Activated naive CD4-positive, alpha-beta T cell treated with anti-CD3 and anti-CD28 coated beads, Interleukin-2, amount 10 ng/mL, durations not matched to agents 7 days and 5 days (primary cell): Measurements from ENCODE around the gene GAGE12J.
"Not testable (repeated sequence)": the region's sequence is repeated elsewhere in the genome, so short reads cannot be mapped to it uniquely, and the experiment has no call there.

Source experiments
- CTCF ChIA-PET: fragments of 350-600 bp; sonication (Branson Sonifier 250); formaldehyde crosslinking; loops from one replicate; lab custom pipeline; 2021; ENCODE audit warnings: antibody characterized with exemption; lab: Charles Lee
- DNase-seq: peaks from one replicate; pipeline ENCODE4 v3.0.0-alpha.2; 2020
- H3K27ac Mint-ChIP-seq: one replicate; pipeline ENCODE4 v1.8.0; 2021; ENCODE audit warnings: mild to moderate bottlenecking, moderate library complexity, mixed read lengths
- H3K27me3 Mint-ChIP-seq: one replicate; pipeline ENCODE4 v1.8.0; 2021; ENCODE audit warnings: mild to moderate bottlenecking, mixed read lengths
- H3K36me3 Mint-ChIP-seq: one replicate; pipeline ENCODE4 v1.8.0; 2021; ENCODE audit warnings: mixed read lengths
- H3K4me1 Mint-ChIP-seq: one replicate; pipeline ENCODE4 v1.8.0; 2021; ENCODE audit warnings: mixed read lengths
- H3K4me3 Mint-ChIP-seq: one replicate; pipeline ENCODE4 v1.8.0; 2021; ENCODE audit warnings: mild to moderate bottlenecking, moderate library complexity, mixed read lengths
- H3K9me3 Mint-ChIP-seq: one replicate; pipeline ENCODE4 v1.8.0; 2021; ENCODE audit warnings: mixed read lengths

The GAGE12J gene

GRCh38 chrX:49292400-49293362 is 29.2 kb upstream of the GAGE12J start:
- Mint-ChIP-seq H3K4me1 (peaks cover 24% of the 10 kb centered on the region), H3K27me3 (no peaks in the 10 kb centered on the region), H3K36me3 (peaks cover 3% of the 10 kb centered on the region), H3K27ac (no peak overlapping the region), H3K4me3 (no peak overlapping the region), H3K9me3 (no peaks in the 10 kb centered on the region)
- CTCF ChIA-PET, result interaction anchor here (1.2 to 1.5 kb wide), 2 partner anchors 19 to 462 kb away, joined by 5 to 6 read pairs; no protein-coding TSS in a partner anchor
- DNase-seq, result no peak

DNA sequence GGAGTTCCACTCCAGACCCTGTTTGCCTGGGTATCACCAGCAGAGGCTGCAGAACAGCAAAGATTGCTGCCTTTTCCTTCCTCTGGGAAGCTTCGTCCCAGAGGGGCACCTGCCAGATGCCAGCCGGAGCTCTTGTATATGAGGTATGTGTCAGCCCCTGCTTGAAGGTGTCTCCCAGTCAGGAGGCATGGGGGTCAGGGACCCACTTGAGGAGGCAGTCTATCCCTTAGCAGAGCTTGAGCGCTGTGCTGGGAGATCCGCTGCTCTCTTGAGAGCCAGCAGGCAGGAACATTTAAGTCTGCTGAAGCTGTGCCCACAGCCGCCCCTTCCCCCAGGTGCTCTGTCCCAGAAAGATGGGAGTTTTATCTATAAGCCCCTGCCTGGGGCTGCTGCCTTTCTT is 22.5 kb upstream of the GAGE12J start:
- H3K9me3 Mint-ChIP-seq, CTCF ChIA-PET, H3K4me1 Mint-ChIP-seq, H3K27ac Mint-ChIP-seq, H3K4me3 Mint-ChIP-seq, DNase-seq, H3K36me3 Mint-ChIP-seq, H3K27me3 Mint-ChIP-seq: not testable (repeated sequence)

DNA sequence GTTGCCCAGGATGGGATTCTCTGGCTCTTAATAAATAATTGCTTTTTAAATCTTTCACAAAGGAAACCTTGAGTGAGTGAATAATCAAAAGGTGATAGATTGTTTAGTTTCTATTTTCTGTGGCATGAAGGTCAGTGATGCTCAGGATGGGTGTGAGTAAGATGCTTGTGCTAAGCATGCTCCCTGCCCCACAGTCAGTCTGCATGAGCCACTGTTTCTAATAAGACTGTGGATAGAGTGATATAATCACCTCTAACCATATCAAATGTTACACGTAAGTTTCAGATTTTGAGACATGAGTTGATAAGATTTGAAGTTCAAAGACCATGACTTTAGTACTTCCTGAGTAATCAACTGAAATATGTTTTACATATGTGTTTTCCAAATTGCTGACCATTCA is 21.1 kb upstream of the GAGE12J start:
- DNase-seq, result no peak
- Mint-ChIP-seq H3K36me3 (no peaks in the 10 kb centered on the region), H3K4me1 (no peaks in the 10 kb centered on the region), H3K27me3 (peaks cover 10% of the 10 kb centered on the region), H3K27ac (no peak overlapping the region), H3K4me3 (no peak overlapping the region), H3K9me3 (no peaks in the 10 kb centered on the region)
- CTCF ChIA-PET, result no interaction called here

- no peak within 1 kb of the TSS for H3K27ac Mint-ChIP-seq
Observed at GRCh38 chrX:49303346-49303745, 18.5 kb upstream of the GAGE12J start, which contains the start of gene GAGE10. Gene GAGE10 (plus strand): TSS chrX:49303646. CDS start chrX:49304860, 1,214 bp downstream.

DNA sequence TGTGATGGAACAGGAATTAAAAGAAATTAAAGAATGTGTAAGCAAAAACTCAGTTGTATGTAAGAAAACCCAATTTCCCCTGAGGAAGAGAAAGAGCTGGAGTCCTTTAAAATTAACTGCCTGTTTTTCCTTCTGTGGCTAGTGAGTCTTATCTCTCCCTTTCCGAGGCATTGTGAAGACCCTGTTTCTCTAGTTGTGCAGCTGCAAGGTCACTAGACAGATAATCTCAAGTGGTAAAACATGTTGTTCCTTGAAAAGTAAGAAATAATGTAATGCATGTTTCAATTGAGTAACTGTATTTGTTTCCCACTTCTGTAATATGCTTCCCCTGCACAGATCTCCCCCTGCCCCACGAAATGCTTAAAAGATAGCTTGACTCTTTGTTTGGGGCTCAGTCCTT is 14.1 kb upstream of the GAGE12J start:
- not testable (repeated sequence) for H3K27me3 Mint-ChIP-seq

More at GRCh38 chrX:49303346-49303745, 18.5 kb upstream of the GAGE12J start, which contains the start of gene GAGE10:
- H3K4me3 Mint-ChIP-seq, result no peak within 1 kb of the TSS
- H3K4me1 Mint-ChIP-seq, result peaks cover 7% of the 10 kb centered on the region
- DNase-seq, result no peak
- peaks cover 13% of the 10 kb centered on the region for H3K27me3 Mint-ChIP-seq
- H3K9me3 Mint-ChIP-seq, result no peaks in the 10 kb centered on the region
- CTCF ChIA-PET, result no interaction called here
- H3K36me3 Mint-ChIP-seq, result no peaks in the 10 kb centered on the region

GRCh38 chrX:49308604-49309269 is 13.1 kb upstream of the GAGE12J start:
- CTCF ChIA-PET, result interaction anchor here (1.4 to 2.5 kb wide), 2 partner anchors 17 to 116 kb away, joined by 4 to 6 read pairs; no protein-coding TSS in a partner anchor
- H3K4me3 Mint-ChIP-seq, result peak overlapping the region; percentile 64
- peak overlapping the region; percentile 95 for H3K27ac Mint-ChIP-seq
- no peaks in the 10 kb centered on the region for H3K36me3 Mint-ChIP-seq
- peaks cover 27% of the 10 kb centered on the region for H3K4me1 Mint-ChIP-seq
- no peaks in the 10 kb centered on the region for H3K9me3 Mint-ChIP-seq
- peak; percentile 59 for DNase-seq
- H3K27me3 Mint-ChIP-seq, result peaks cover 7% of the 10 kb centered on the region

More for the DNA sequence above, 14.1 kb upstream of the GAGE12J start:
- H3K4me3 Mint-ChIP-seq, H3K36me3 Mint-ChIP-seq, H3K9me3 Mint-ChIP-seq, DNase-seq: not testable (repeated sequence)
- Mint-ChIP-seq H3K27ac (peak overlapping the region; percentile 11), H3K4me1 (peaks cover 27% of the 10 kb centered on the region)
- CTCF ChIA-PET, result interaction anchor here (1.4 to 2.5 kb wide), 2 partner anchors 16 to 115 kb away, joined by 4 to 6 read pairs; no protein-coding TSS in a partner anchor

- peak overlapping the region; percentile 64 for H3K4me3 Mint-ChIP-seq
- CTCF ChIA-PET, result interaction anchor here (2.5 kb wide), 1 partner anchor 117 kb away, joined by 6 read pairs; no protein-coding TSS in a partner anchor
- H3K4me1 Mint-ChIP-seq, result peaks cover 27% of the 10 kb centered on the region
- H3K9me3 Mint-ChIP-seq, result no peaks in the 10 kb centered on the region
- peak overlapping the region; percentile 95 for H3K27ac Mint-ChIP-seq
- H3K27me3 Mint-ChIP-seq, result peaks cover 7% of the 10 kb centered on the region
- H3K36me3 Mint-ChIP-seq, result no peaks in the 10 kb centered on the region
- peak; percentile 25 for DNase-seq
Observed at GRCh38 chrX:49309401-49309981, 12.3 kb upstream of the GAGE12J start.

DNA sequence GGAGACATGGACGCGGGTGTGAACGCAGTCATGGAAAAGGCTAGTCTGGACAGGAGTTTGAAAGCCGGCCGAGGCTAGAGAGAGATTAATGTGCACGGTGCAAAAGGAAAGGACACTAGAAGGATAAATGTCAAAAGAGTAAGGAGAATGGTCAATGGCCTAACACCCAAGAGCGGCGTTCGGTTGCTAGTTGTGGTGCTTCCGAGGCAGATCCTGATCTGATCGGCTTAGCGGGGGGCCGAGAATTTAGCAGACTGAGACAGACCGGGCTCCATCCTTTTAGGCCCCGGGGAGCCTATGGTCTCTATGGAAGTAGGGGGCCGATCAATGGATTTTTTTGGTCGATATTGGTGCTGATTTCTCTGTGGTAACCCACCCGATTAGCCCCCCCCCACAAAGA is 11.5 kb upstream of the GAGE12J start:
- no peaks in the 10 kb centered on the region for H3K36me3 Mint-ChIP-seq
- no peaks in the 10 kb centered on the region for H3K9me3 Mint-ChIP-seq
- peaks cover 7% of the 10 kb centered on the region for H3K27me3 Mint-ChIP-seq
- no peak overlapping the region for H3K4me3 Mint-ChIP-seq
- H3K4me1 Mint-ChIP-seq, result peaks cover 27% of the 10 kb centered on the region
- CTCF ChIA-PET, result no interaction called here
- DNase-seq, result no peak
- H3K27ac Mint-ChIP-seq, result no peak overlapping the region

DNA sequence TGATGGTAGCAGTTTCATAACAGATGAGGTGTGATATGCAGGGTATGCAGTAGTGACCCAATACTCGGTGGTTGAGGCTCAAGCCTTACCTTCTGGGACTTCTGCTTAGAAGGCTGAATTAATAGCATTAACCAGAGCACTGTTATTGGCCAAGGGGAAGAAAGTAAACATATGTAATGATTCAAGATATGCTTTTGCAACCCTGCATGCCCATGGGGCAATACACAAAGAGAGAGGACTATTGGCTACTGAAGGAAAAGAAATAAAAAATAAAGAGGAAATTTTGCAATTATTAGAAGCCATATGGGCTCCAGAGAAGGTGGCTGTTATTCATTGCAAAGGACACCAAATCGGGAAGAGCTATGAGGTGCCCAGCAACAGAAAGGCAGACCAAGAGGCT is 9.7 kb upstream of the GAGE12J start:
- CTCF ChIA-PET, result no interaction called here
- Mint-ChIP-seq H3K27me3 (peaks cover 7% of the 10 kb centered on the region), H3K9me3 (no peaks in the 10 kb centered on the region), H3K4me1 (peaks cover 27% of the 10 kb centered on the region), H3K36me3 (no peaks in the 10 kb centered on the region), H3K27ac (no peak overlapping the region), H3K4me3 (no peak overlapping the region)
- no peak for DNase-seq

GRCh38 chrX:49316085-49316484 is 5.8 kb upstream of the GAGE12J start:
- H3K27me3 Mint-ChIP-seq, result no peaks in the 10 kb centered on the region
- no peaks in the 10 kb centered on the region for H3K36me3 Mint-ChIP-seq
- H3K4me3 Mint-ChIP-seq, result no peak overlapping the region
- no peak for DNase-seq
- CTCF ChIA-PET, result no interaction called here
- H3K4me1 Mint-ChIP-seq, result no peaks in the 10 kb centered on the region
- no peaks in the 10 kb centered on the region for H3K9me3 Mint-ChIP-seq
- H3K27ac Mint-ChIP-seq, result no peak overlapping the region

- H3K36me3 Mint-ChIP-seq, H3K9me3 Mint-ChIP-seq, H3K27ac Mint-ChIP-seq, H3K27me3 Mint-ChIP-seq, DNase-seq, H3K4me3 Mint-ChIP-seq, CTCF ChIA-PET, H3K4me1 Mint-ChIP-seq: not testable (repeated sequence)
Observed at GRCh38 chrX:49322266-49322665, 429 bp downstream of the GAGE12J start.

GRCh38 chrX:49323735-49324134 is 1.9 kb downstream of the GAGE12J start:
- H3K27me3 Mint-ChIP-seq, DNase-seq, H3K4me3 Mint-ChIP-seq, H3K9me3 Mint-ChIP-seq, H3K36me3 Mint-ChIP-seq, CTCF ChIA-PET, H3K4me1 Mint-ChIP-seq, H3K27ac Mint-ChIP-seq: not testable (repeated sequence)

DNA sequence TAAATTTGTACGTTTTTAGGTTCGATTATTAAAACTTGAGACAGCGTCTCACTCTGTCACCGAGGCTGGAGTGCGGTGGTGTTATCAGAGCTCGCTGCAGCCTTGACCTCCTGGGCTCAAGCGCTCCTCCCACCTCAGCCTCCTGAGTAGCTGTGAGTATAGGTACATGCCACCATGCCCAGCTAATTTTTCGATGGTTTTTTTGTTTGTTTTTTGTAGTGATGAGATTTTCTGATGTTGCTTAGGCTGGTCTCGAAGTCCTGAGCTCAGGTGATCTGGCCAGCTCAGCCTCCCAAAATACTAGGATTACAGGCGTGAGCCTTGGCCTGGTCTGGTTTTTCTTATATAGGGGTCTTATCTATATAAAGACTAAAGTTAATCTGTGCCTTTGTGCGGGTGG is 8.6 kb downstream of the GAGE12J start:
- DNase-seq, H3K4me3 Mint-ChIP-seq, H3K27me3 Mint-ChIP-seq, CTCF ChIA-PET, H3K36me3 Mint-ChIP-seq, H3K9me3 Mint-ChIP-seq, H3K4me1 Mint-ChIP-seq, H3K27ac Mint-ChIP-seq: not testable (repeated sequence)

GRCh38 chrX:49331282-49331681 is 9.4 kb downstream of the GAGE12J start, which contains the start of gene GAGE13:
Gene GAGE13 (plus strand): TSS chrX:49331582. CDS start chrX:49332738, 1,156 bp downstream.
- DNase-seq, H3K27me3 Mint-ChIP-seq, H3K27ac Mint-ChIP-seq, H3K36me3 Mint-ChIP-seq, H3K4me3 Mint-ChIP-seq, H3K9me3 Mint-ChIP-seq, H3K4me1 Mint-ChIP-seq, CTCF ChIA-PET: not testable (repeated sequence)
